ENCODE measurements around the gene FNDC7.
"Not testable (repeated sequence)": the region's sequence is repeated elsewhere in the genome, so short reads cannot be mapped to it uniquely, and the experiment has no call there.

Gene FNDC7, protein sequence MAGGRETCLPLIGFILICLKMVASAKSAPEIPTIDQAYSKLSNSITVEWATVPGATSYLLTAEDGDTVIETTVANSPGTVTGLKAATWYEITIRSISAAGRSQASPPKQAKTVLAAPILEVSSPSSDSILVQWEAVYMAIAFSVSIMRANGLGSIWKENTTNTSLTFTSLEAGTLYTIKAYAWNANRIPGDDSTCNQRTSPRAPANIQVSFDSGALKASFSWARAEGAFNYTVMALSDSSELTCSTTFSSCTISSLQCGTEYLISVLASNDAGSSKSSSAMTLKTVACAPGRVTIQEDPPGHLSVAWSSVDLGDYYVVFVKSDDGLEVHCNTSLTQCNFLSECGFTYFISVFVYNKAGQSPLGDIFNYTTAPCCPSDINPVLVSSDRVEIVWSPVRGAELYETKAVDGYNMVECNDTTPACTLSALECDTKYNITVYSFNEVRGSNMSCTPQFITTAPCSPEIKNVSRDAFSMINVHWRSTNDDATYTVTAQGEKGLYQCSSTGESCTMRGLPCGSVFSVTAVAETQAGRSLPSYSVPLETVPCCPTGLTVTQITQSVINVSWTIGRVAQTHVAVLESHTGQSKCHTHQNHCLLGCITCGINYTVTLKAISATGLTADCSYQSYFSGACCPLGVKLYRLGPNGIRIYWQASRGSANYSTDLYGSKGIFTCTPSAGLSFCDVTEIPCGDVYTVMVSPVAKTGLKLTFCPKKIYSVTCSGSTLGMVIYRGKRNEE

DNA sequence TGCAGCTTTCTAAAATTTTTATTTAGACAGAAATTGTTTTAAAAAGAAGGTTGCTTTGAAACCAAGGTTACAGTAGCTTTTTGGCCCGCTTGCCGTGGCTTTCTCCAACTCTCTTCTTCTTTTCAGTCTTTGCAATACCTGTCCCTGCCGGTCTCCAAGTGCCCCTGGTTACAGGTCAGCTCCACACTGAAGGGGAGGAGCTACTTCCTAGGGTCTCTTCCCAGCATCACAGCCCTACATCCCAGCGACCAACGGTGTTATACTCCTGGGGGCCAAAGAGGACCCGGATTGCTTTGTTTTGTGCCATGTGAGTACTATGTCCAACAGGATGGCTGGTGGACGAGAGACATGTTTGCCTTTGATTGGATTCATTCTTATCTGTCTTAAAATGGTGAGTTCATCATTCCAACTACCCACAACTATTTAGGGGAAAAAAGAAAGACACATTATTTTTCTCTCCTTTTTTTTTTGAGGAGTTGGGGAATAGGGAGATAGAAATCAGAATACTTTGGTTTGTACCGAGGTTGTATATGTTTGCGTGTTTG is at the start of gene FNDC7:
Gene FNDC7, plus strand, starts transcription at position 303 of the 545 bp plus-strand sequence. Its CDS starts 26 bp downstream, at position 329.
- DNase-seq = no peak

DNA sequence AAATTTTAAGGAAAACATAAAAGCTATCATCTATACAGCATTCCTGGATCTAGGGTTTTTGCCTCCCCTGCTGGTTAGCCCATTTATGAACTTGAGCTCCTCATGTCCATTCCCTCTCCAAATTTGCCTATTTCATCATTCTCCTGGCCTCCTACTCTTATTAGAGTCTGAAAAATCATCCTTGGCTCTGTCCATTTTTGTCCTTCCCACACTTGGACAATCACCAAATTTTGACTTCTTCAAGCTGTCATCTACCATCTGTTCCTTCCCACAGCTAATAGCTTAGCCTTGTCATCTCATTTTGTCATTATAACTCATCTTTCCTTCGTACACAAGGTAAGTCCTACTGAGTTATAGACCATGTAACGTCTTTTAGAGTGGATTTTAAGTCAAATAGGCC is 49.6 kb upstream of the FNDC7 start:
- no peak for DNase-seq

DNA sequence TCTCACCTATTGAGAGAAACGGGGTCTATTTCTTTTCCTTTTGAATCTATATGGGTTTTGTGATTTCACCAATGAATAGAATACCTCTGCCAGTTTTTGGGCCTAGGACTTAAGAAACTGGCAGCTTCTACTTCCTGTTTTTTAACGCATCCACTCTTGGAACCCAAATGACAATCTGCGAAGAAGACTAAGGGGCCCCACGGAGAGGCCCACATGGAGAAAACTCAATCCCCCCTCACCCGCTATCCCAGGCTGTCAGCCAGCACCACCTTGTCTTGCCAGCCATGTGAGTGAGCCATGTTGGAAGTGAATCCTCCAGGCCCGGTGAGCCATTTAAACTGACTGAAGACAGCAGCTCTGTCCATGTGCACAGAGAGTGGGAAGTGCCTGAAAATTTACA is 48.2 kb upstream of the FNDC7 start:
- DNase-seq = no peak

DNA sequence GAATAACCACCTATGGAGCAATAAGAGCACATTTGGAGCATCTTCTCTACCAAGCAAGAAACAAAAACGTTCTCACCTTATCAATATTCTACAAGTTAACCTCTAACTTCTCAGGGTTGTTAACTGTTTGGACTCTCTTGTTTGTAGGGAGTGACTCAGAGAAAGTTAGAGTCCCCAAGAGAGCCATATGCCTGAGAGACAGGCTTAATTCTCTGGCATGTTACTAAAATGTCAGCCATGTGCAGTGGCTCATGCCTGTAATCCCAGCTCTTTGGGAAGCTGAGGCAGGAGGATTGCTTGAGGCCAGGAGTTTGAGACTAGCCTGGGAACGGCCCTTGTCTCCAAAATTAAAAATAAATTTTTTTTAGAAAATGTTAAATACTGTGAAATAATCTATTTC is 47.6 kb upstream of the FNDC7 start:
- DNase-seq = no peak

DNA sequence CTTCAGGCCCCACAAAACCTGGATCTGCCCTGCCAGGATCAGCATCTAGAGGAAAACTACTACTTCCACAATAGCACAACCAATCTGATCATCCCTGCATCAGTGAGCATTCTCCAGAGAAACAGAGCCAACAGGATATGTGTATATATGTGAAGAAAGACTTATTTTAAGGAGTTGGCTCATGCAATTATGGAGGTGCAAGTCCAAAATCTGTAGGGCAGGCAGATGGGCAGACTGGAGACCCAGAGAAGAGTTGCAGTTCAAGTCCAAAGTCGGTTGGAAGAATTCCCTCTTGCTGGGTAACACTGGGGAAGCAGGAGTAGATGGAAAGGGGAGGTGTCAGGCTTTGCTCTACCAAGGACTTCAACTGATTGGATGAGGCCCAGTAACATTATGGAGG is 46.9 kb upstream of the FNDC7 start:
- DNase-seq = no peak

DNA sequence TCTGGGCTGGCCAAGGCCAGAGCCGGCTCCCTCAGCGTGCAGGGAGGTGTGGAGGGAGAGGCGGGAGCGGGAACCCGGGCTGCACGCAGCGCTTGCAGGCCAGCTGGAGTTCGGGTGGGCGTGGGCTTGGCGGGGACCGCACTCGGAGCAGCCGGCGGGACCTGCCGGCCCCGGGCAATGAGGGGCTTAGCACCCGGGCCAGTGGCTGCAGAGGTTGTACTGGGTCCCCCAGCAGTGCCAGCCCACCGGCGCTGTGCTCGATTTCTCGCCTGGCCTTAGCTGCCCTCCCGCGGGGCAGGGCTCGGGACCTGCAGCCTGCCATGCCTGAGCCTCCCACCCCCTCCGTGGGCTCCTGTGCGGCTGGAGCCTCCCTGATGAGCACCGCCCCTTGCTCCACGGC is 45.3 kb upstream of the FNDC7 start:
- DNase-seq = not testable (repeated sequence)

DNA sequence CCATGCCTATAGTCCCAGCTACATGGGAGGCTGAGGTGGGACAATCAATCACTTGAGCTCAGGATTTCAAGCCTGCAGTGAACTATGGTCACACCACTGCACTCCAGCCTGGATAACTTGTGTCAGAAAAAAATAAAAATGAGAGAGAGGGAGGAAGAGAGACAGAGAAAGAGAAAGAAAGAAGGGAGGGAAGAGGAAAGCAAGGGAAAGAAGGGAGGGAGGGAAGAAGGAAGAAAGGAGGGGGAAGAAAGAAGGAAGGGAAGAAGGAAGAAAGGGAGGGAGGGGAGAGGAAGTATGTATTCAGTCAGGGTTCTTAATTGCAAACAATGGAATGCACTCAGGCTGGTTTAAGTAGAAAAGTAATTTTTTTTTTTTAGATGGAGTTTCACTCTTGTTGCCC is 43.9 kb upstream of the FNDC7 start:
- DNase-seq = no peak

DNA sequence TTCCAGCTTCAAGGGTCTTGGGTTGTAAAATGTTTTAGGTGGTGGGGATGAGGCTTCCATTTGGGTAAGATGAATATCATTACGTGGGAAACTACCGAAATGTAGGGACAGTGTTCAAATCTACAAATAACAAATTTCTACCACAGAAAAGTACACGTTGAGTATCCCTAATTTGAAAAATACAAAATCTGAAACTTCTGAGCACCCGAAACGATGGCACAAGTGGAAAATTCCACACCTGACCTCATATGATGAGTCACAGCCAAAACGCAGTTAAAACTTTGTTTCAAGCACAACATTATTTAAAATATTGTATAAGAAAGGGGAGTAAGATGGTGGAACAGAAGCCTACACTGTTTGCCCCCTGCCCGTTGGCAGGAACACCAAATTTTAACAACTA is 43.0 kb upstream of the FNDC7 start:
- no peak for DNase-seq

DNA sequence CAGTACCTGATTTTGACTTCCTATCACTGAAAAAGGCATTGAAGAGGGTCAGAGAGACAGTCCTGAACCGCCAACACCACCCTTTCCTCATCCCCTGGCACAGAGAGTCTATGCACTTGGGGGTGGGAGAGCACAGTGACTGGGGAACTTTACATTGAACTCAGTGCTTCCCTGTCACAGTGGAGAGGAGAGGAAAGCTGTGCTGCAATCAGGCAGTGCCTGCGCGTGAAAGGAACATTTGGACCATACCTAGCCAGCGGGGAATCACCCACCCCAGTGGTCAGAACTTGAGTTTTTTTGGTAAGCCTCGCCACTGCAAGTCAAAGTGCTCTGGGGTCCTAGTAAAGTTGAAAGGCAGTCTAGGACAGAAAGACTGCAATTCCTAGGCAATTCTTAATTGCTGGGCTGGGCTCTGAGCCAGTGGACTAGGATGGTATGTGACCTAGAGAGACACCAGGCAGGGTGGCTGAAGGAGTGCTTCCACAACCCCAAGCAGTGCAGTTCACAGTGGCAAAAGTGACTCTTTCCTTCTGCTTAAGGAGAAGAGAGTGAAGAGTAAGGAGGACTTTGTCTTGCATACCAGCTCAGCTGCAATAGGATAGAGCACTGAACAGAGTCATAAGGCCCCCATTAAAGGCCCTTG is 42.5 kb upstream of the FNDC7 start:
- no peak for DNase-seq

DNA sequence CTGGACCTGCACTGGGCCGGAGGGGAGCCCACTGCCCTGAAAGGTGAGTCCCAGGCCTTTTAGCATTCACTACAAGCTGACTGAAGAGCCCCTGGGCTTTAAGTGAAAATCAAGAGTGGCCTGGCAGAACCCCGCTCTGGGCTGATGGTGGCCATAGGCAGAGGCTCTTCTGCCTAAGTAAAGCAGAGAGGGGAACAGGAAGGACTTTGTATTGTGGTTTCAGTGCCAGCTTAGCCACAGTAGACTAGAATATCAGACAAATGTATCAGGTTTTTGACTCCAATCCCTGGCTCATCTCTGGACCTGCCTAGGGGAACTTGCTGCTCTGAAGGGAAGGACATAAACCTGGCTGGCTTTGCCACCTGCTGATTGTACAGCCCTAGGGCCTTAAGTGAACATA is 41.6 kb upstream of the FNDC7 start:
- DNase-seq = no peak

DNA sequence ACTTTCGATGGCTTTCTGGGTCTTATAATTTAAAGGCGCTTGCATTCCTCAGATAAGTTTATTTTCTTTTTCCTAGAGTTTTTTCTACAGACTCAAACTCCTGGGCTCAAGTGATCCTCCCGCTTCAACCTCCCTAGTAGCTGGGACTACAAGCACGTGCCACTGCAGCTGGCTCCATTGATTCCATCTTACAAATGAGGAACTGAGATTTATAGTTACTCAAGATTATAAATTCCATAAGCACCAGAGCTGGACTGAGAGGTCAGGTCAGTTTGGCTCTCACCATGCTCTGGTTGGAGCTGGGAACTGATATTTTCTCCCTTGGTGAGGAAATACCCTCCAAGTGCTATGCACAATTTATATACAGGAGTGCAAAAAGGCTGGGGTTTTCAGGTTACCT is 34.0 kb upstream of the FNDC7 start:
- no peak for DNase-seq

DNA sequence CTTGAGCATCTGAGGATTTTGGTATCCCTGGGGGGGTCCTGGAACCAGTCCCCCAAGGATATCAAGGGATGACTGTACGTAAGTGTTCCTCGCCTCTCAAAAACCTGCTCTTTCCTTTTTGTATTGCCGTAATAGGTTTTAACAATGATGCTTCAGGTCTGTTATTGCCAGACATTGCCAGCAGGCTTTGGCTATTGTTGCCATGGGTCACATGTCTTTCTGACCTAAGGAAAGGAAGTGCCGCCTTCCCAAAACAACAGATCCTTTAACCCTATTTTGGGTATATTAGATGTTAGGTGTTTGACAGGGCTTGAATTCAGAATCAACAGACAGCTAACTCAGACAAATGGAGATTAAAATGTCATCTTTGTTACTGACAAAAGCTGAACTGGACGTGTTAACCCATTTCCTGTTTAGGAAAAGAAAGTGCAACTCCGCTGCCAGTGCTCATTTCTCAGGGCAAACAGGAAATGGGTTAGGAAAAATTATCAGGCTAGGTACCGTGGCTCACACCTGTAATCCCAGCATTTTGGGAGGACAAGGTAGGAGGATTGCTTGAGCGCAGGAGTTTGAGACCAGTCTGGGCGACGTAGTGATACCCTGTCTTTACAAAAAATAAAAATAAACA is 33.0 kb upstream of the FNDC7 start:
- no peak for DNase-seq

DNA sequence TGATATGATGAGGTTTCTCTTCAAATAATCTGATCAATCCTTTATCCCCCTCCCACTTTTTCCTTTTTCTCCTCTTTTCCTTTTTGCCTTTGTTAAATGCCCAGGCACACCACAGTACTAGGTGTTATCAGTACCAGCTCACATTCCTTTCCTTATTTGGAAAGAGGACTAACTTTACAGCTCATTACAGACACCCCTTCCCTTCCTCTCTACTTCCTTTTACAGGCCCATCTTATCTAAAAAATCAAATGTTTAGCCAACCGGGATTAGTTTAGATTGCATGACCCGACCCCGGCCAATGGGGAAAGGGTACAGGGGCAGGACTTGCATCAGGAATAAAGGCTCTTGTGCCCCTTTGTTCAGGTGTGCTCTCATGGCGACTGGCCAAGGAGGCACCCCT is 31.0 kb upstream of the FNDC7 start:
- DNase-seq = not testable (repeated sequence)

DNA sequence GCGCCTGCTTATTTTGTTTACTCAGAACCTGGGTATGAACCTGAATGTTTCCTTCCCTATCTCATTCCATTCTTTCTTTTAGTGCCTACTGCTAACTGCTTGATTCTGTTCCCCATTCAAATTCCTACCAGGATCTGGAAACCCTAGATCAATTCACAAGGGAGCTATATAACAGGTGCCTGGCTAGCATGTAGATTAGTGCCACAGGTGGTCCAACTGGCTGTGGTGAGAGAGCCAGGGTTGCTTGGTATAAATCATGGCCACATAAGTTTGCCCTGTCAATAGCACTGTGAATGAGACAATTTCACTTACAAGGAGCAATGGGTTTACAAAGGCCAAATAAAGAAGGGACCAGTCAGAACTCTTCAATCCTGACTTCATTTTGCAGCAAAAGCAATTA is 27.2 kb upstream of the FNDC7 start:
- no peak for DNase-seq

DNA sequence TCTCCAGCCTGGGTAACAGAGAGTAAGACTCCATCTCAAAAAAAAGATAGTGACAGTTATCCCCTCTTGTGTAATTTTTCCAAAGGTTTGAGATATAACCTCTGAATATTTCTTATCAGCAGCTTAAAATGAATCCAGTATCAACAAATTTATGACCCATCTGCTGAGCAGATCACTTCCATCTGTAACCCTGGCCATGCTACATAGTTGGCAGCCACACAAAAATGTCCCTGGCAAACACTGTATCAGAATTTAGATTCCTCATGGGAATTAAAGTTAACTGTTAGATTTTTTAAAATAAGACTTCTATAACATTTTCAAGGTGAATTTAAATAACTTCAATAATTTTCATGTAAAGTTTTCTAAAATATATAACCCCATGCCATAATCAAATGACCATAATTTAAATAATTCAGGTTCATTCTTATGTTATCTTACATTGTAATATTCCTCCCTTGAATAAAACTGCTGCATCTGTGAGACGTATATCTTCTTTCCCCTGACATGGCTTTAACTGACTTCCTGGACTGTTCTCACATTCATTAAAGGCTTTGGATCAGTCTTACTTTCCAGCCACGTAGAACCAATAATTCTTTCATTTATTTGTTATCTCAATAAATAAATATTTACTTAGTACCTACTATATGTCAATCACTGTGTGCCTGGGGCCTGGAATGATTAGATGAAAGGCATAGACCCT is 25.9 kb upstream of the FNDC7 start:
- no peak for DNase-seq

DNA sequence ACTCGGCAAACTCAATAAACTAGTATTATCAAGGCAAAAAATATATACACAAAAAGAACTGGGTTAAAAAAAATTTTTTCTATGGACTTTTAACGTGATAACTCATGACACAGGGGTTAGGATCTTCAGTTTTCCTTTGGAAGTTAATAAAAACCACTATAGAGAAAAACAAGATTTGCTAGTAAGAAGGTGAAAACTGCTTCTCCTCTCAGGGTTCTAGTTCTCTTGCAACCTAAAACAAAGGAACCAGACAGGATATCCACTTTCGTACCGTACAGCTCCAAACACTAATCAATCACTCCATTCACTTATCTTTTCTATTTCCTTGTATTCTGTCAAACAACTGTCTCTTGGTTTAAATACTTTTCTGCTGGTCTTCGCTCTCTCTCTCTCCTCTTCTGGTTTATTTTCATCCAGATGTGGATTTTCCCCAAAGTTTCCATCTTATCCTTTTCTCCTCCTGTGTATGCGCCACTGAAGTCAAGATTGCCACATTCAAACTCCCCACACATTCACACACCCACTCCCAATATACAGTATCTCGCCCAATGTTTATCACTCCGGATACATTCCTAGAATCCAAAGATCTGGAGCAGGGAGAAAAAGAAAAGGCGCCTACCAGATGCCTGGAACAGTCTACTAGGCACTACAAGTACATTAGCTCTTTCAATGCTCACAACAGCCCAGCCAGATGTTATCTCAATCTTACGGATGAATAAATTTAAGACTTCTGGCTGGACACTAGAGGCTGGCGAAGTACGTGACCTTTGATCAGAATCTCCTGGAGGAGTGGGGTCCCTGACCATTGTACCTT is 21.4 kb upstream of the FNDC7 start:
- DNase-seq = no peak

DNA sequence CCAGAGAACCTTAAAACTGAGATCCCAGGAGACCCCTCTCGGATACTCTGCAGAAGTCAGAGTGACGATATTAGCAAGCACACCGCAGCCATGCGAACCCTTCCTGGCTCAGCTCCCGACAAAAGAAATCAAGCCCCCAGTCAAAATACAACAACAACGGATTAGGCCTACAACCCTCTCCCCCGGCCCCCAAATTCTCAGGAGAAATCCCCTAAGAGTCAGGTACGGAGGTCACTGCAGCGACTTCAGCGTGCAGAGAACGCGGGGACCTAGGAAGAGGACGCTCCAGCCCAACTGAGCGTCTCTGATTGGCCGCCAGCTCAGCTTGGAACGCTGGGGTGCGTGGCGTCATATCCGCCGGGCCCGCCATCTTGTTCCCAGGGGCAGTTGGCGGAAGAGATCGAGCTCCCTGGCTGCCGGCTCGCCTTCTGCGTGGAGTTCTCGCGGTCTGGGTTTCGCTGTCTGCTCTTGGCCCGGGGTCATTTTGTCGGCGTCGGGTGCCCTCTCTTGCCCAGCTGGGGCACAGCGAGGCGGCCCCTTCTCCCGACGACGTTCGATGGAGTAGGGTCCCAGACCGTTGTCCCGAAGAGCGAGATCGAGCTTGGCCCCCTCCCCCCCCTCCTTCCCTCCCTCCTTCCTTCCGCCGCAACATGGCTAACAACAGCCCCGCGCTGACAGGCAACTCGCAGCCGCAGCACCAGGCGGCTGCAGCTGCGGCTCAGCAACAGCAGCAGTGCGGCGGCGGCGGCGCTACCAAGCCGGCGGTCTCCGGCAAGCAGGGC is 20.6 kb upstream of the FNDC7 start, which contains the start of gene PRPF38B:
Gene PRPF38B, plus strand, starts transcription at position 369 of the 782 bp plus-strand sequence. Its CDS starts 282 bp downstream, at position 651.
- peak; percentile 80 to 88 (median 84) for DNase-seq

DNA sequence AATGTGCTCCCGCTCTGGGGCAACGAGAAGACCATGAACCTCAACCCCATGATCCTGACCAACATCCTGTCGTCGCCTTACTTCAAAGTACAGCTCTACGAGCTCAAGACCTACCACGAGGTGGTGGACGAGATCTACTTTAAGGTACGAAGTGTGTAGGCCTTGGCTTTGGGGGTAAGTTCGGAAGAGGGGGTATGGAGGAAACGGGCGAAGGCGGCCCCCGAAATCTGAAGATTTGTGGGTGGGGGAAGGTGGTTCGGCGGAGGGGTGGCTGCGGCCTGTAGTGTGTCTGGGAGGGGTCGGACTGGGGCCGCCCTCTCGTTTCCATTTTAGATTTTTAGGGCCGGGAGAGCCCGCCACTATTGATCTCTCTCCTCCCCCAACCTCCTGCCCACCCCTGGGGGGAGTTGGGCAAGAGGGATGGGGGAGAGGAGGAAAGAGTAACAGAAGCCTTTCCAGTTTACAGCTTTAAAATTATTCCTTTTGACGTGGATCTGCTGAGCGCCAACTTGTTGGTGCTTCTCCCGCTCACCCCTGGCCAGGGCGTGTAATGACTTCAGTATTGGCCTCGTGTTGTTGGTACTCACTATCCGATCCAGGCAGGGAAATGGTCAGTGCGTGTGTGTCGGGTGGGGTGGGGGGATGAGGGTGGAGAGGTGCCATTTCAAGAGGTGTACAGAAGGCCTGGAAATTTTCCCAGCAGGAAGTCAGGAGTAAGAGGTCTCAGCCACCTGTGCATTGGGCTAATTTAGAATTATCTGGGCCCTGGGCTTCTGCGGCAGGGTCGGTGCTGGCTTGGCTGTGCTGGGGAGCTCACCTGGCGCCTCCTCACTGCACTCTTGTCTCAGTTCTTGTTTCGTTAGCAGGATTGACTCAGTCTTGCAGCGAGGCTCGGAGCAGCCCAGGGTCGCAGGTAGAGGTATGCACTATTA is 19.7 kb upstream of the FNDC7 start:
- peak; percentile 13 to 71 (median 48) for DNase-seq

DNA sequence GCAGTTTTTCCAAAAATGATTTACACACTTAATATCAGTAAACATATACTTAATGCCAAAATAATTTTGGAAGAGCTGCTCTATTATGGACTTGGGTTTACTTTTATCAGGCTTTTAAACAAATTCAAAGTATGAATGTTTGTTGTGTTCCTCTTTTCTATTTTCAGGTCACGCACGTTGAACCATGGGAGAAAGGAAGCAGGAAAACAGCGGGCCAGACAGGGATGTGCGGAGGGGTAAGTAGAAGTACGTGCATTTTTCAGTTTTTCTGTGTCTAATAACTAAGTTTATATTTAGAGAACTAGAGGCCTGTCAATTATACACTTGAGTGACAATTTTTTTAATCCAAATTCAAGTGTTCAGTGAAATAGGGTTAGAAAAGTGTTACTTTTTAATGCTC is 17.2 kb upstream of the FNDC7 start:
- no peak for DNase-seq

Data from activated CD4-positive, CD25-positive, alpha-beta regulatory T cell (primary cell).